ENCODE results near the gene WFDC5. TPM values are rescaled to one million over a fixed set of nuclear protein-coding genes. Genes with fewer than 3 reads are reported as not detected.
"Not testable (repeated sequence)": the region's sequence is repeated elsewhere in the genome, so short reads cannot be mapped to it uniquely, and the experiment has no call there.

The WFDC5 gene
- polyA plus RNA-seq (ENCODE audit: insufficient read length in 3 of 3): not detected

- DNase-seq (ENCODE audit: low read depth in 3 of 3, low spot score in 2 of 3): no peak
Measured at GRCh38 chr20:45114465-45115385, at the start of gene WFDC5. Gene WFDC5, minus strand, starts transcription at chr20:45115174. Its CDS starts 91 bp downstream, at chr20:45115083.

GRCh38 chr20:45163083-45163803 lies 48.3 kb upstream of the WFDC5 start:
- DNase-seq (ENCODE audit: low read depth in 3 of 3, low spot score in 2 of 3): no peak

GRCh38 chr20:45157962-45158361 lies 43.0 kb upstream of the WFDC5 start:
- no peak for DNase-seq (ENCODE audit: low read depth in 3 of 3, low spot score in 2 of 3)

GRCh38 chr20:45156713-45157112 lies 41.7 kb upstream of the WFDC5 start:
- no peak for DNase-seq (ENCODE audit: low read depth in 3 of 3, low spot score in 2 of 3)

- not testable (repeated sequence) for DNase-seq (ENCODE audit: low read depth in 3 of 3, low spot score in 2 of 3)
Measured at GRCh38 chr20:45154794-45155193, 39.8 kb upstream of the WFDC5 start.

GRCh38 chr20:45154183-45154582 lies 39.2 kb upstream of the WFDC5 start:
- no peak for DNase-seq (ENCODE audit: low read depth in 3 of 3, low spot score in 2 of 3)

GRCh38 chr20:45153752-45154151 lies 38.8 kb upstream of the WFDC5 start:
- DNase-seq (ENCODE audit: low read depth in 3 of 3, low spot score in 2 of 3): no peak

- DNase-seq (ENCODE audit: low read depth in 3 of 3, low spot score in 2 of 3): no peak
Measured at GRCh38 chr20:45153147-45153546, 38.2 kb upstream of the WFDC5 start.

- DNase-seq (ENCODE audit: low read depth in 3 of 3, low spot score in 2 of 3): no peak
Measured at GRCh38 chr20:45152405-45152804, 37.4 kb upstream of the WFDC5 start.

- DNase-seq (ENCODE audit: low read depth in 3 of 3, low spot score in 2 of 3): no peak
Measured at GRCh38 chr20:45149062-45149461, 34.1 kb upstream of the WFDC5 start.

GRCh38 chr20:45140836-45141235 lies 25.9 kb upstream of the WFDC5 start:
- DNase-seq (ENCODE audit: low read depth in 3 of 3, low spot score in 2 of 3): no peak

GRCh38 chr20:45139733-45140375 lies 24.9 kb upstream of the WFDC5 start:
- not testable (repeated sequence) for DNase-seq (ENCODE audit: low read depth in 3 of 3, low spot score in 2 of 3)

- DNase-seq (ENCODE audit: low read depth in 3 of 3, low spot score in 2 of 3): no peak
Measured at GRCh38 chr20:45138561-45139300, 23.8 kb upstream of the WFDC5 start.

- no peak for DNase-seq (ENCODE audit: low read depth in 3 of 3, low spot score in 2 of 3)
Measured at GRCh38 chr20:45136911-45137310, 21.9 kb upstream of the WFDC5 start.

- peak in 1 of 3 donors; percentile 2 for DNase-seq (ENCODE audit: low read depth in 3 of 3, low spot score in 2 of 3)
Measured at GRCh38 chr20:45128099-45128498, 13.1 kb upstream of the WFDC5 start.

- no peak for DNase-seq (ENCODE audit: low read depth in 3 of 3, low spot score in 2 of 3)
Measured at GRCh38 chr20:45124365-45124764, 9.4 kb upstream of the WFDC5 start, which contains the start of gene WFDC12. Gene WFDC12, minus strand, starts transcription at chr20:45124465. Its CDS starts 18 bp downstream, at chr20:45124447.

GRCh38 chr20:45121388-45121787 lies 6.4 kb upstream of the WFDC5 start:
- no peak for DNase-seq (ENCODE audit: low read depth in 3 of 3, low spot score in 2 of 3)

- no peak for DNase-seq (ENCODE audit: low read depth in 3 of 3, low spot score in 2 of 3)
Measured at GRCh38 chr20:45119556-45120266, 4.7 kb upstream of the WFDC5 start.

GRCh38 chr20:45118028-45118427 lies 3.1 kb upstream of the WFDC5 start:
- no peak for DNase-seq (ENCODE audit: low read depth in 3 of 3, low spot score in 2 of 3)

- no peak for DNase-seq (ENCODE audit: low read depth in 3 of 3, low spot score in 2 of 3)
Measured at GRCh38 chr20:45117581-45117980, 2.6 kb upstream of the WFDC5 start.
